Endothelial cell of umbilical vein (primary cell): Measurements from ENCODE around the gene LRRC72. TPM values are rescaled to one million over a fixed set of nuclear protein-coding genes. Genes with fewer than 3 reads are reported as not detected.

Experiments used
- BruUV-seq: library from RNA; stranded (reverse); fragments of 400-500 nt; replicated peaks from 2 replicates; lab custom pipeline; 2021; lab: Mats Ljungman, UMichigan
- CTCF ChIA-PET: fragments of 300-600, 350-600 bp; sonication (Branson Sonifier 250); formaldehyde crosslinking; loops from one replicate; lab custom pipeline; 2021; ENCODE audit warnings: antibody characterized with exemption, inconsistent platforms; lab: Charles Lee
- POLR2A ChIA-PET: fragments of 300-600, 350-600 bp; sonication (Branson Sonifier 250); formaldehyde crosslinking; loops from one replicate; lab custom pipeline; 2021; ENCODE audit warnings: antibody characterized with exemption, inconsistent platforms; lab: Charles Lee
- DNase-seq: peaks from one replicate; pipeline ENCODE4 v3.0.0-alpha.2; 2011; ENCODE audit warnings: low read depth, low spot score
- FAIRE-seq: peaks from 2 replicates; lab custom pipeline; 2011; peaks lifted over from hg19 to GRCh38; lab: Jason Lieb, UNC
- H2AFZ ChIP-seq: 2 replicates; pipeline ENCODE4 v1.6.0; 2012; ENCODE audit warnings: low read depth, low read length, control low read depth, inconsistent platforms
- H3K27ac ChIP-seq: 2 replicates; pipeline ENCODE4 v1.5.1; 2011; ENCODE audit warnings: low read depth, mild to moderate bottlenecking, control low read depth, low read length, moderate library complexity; ENCODE audit not compliant: insufficient read depth
- H3K27me3 ChIP-seq, 2 experiments: 2 replicates each; pipeline versions ENCODE4 v1.6.0 to v1.6.1; 2011; ENCODE audit warnings: low read length in 2 of 2, mixed read lengths in 1 of 2; ENCODE audit not compliant: control insufficient read depth in 2 of 2, insufficient read depth in 2 of 2
- H3K36me3 ChIP-seq, 2 experiments: 2 replicates in 1 of 2; 3 replicates in 1 of 2; pipeline ENCODE4 v1.5.1; 2011; ENCODE audit warnings: low read length in 2 of 2, mild to moderate bottlenecking in 1 of 2, moderate library complexity in 1 of 2; ENCODE audit not compliant: control insufficient read depth in 2 of 2, insufficient read depth in 2 of 2; ENCODE audit errors: extremely low read depth in 1 of 2
- H3K4me1 ChIP-seq: 3 replicates; pipeline ENCODE4 v1.5.1; 2011; ENCODE audit warnings: mild to moderate bottlenecking, low read length; ENCODE audit not compliant: control insufficient read depth, insufficient read depth; ENCODE audit errors: extremely low read depth
- H3K4me2 ChIP-seq: 2 replicates; pipeline ENCODE4 v1.6.1; 2011; ENCODE audit warnings: low read length, control low read depth, mixed read lengths; ENCODE audit not compliant: insufficient read depth
- H3K4me3 ChIP-seq, 3 experiments: fragments of 200-600 bp in 1 of 3; sonication (generic), shearing (Covaris generic) in 1 of 3; replicated peaks in 1 of 3; 2 replicates each; pipeline ENCODE4 v1.5.1; 2011 to 2016; ENCODE audit warnings: control low read depth in 3 of 3, low read length in 3 of 3, mild to moderate bottlenecking in 2 of 3, inconsistent platforms in 1 of 3, low read depth in 1 of 3, moderate library complexity in 1 of 3; ENCODE audit not compliant: insufficient read depth in 1 of 3
- H3K79me2 ChIP-seq: 2 replicates; pipeline ENCODE4 v1.6.0; 2012; ENCODE audit warnings: low read length, inconsistent platforms; ENCODE audit not compliant: control insufficient read depth, insufficient read depth
- H3K9ac ChIP-seq: replicated peaks from 2 replicates; pipeline ENCODE3; 2011; ENCODE audit warnings: low read length, control low read depth; ENCODE audit not compliant: insufficient read depth; ENCODE audit errors: extremely low read depth
- H3K9me1 ChIP-seq: replicated peaks from 3 replicates; pipeline ENCODE4 v1.6.0; 2011; ENCODE audit warnings: mild to moderate bottlenecking, low read length; ENCODE audit not compliant: control insufficient read depth, insufficient read depth; ENCODE audit errors: extremely low read depth
- H3K9me3 ChIP-seq: replicated peaks from 2 replicates; pipeline ENCODE4 v1.5.1; 2012; ENCODE audit warnings: low read length, inconsistent platforms; ENCODE audit not compliant: control insufficient read depth, insufficient read depth
- H4K20me1 ChIP-seq: replicated peaks from 2 replicates; pipeline ENCODE3; 2011; ENCODE audit warnings: mild to moderate bottlenecking, low read length; ENCODE audit not compliant: control insufficient read depth, insufficient read depth; ENCODE audit errors: extremely low read depth
- EZH2 ChIP-seq: IDR thresholded peaks from 2 replicates; pipeline ENCODE4 v1.6.1; 2012; ENCODE audit warnings: borderline replicate concordance, low read depth, mild to moderate bottlenecking, moderate library complexity, low read length, inconsistent platforms; ENCODE audit not compliant: severe bottlenecking
- FOS ChIP-seq: IDR thresholded peaks from 2 replicates; pipeline ENCODE4 v1.6.1; 2011; ENCODE audit warnings: mild to moderate bottlenecking, low read length, moderate library complexity, borderline replicate concordance; ENCODE audit not compliant: insufficient read depth
- GATA2 ChIP-seq: IDR thresholded peaks from 2 replicates; pipeline ENCODE4 v1.7.0; 2011; ENCODE audit warnings: low read depth, mild to moderate bottlenecking, moderate library complexity, mixed read lengths, low read length; ENCODE audit not compliant: insufficient read length, insufficient read depth
- JUN ChIP-seq: IDR thresholded peaks from 2 replicates; pipeline ENCODE4 v1.6.1; 2011; ENCODE audit warnings: borderline replicate concordance, low read depth; ENCODE audit not compliant: insufficient read length, insufficient read depth
- MYC ChIP-seq: IDR thresholded peaks from one replicate; pipeline ENCODE4 v1.6.1; 2011; ENCODE audit warnings: mild to moderate bottlenecking, low read depth, low read length
- POLR2A ChIP-seq: IDR thresholded peaks from 2 replicates; pipeline ENCODE4 v1.6.1; 2012; ENCODE audit warnings: low read depth, mild to moderate bottlenecking, control low read depth, low read length
- POLR2AphosphoS5 ChIP-seq: IDR thresholded peaks from 2 replicates; pipeline ENCODE4 v1.6.1; 2012; ENCODE audit warnings: low read depth, mild to moderate bottlenecking, control low read depth, low read length, moderate library complexity; ENCODE audit not compliant: insufficient read depth
- dilution Hi-C: fragments of 300-500 bp; cut with MboI; formaldehyde crosslinking; loops from one replicate; pipeline ENCODE4 v1.15.0; 2019; ENCODE audit warnings: low sequenced_read_pairs; ENCODE audit not compliant: extremely low pct_ligation_motif_present
- intact Hi-C: fragments of 100-400 bp; cut with micrococcal nuclease; formaldehyde crosslinking; loops from one replicate; pipeline ENCODE4 v1.10.0; 2022
- polyA plus RNA-seq, 4 experiments: library from polyadenylated mRNA; depleted of rRNA in 3 of 4; stranded (reverse) in 3 of 4; unstranded in 1 of 4; fragments of >200 nt; gene quantifications; 2 replicates each; pipeline versions ENCODE4 v1.2.1 to v1.2.3, GENCODE V29; 2011 to 2012; ENCODE audit warnings: missing spikeins in 1 of 4
- total RNA-seq: library from RNA; stranded (reverse); gene quantifications from 2 replicates; pipeline ENCODE4 v1.2.3, GENCODE V29; 2021
- TF ChIP-seq, protein P1 (sequence below): IDR thresholded peaks from 2 replicates; pipeline ENCODE4 v1.6.1; 2011; ENCODE audit not compliant: insufficient read depth, insufficient read length
- TF ChIP-seq, protein P2 (sequence below), 2 donors: IDR thresholded peaks; 1 replicate in 1 of 2; 2 replicates in 1 of 2; pipeline ENCODE4 v1.5.1; 2011; ENCODE audit warnings: low read length in 2 of 2, mild to moderate bottlenecking in 2 of 2, moderate library complexity in 2 of 2, control low read depth in 1 of 2, inconsistent platforms in 1 of 2, low read depth in 1 of 2; ENCODE audit not compliant: insufficient read depth in 1 of 2; ENCODE audit errors: extremely low read depth in 1 of 2

LRRC72 gene
- total and polyA plus RNA-seq, 2 donors (not counting 3 experiments of a cell fraction or from before 2014, with no cell fraction given) = not detected

DNA sequence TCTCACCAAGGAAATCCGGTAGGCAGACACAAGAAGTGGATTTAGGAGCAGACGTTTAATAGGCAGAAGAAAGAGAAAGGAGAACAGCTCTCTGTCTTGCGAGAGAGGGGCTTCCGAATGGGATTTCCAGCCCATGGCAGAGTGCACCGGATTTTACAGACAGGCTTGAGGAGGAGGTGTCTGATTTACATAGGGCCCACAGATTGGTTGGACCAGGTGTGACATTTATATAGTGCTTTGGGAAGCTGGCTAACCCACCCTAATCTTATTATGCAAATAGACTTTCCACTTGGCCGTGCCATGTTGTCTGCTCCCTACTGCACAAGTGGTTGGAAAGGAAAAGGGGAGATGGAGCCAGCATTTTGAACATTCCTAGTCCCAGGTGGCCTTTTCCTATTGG, 61.2 kb downstream of the LRRC72 start:
- no peaks in the 10 kb centered on the region for H3K27me3 ChIP-seq
- FAIRE-seq (no peak), DNase-seq (no peak)
- H3K4me1 ChIP-seq = peaks cover 2% of the 10 kb centered on the region
- no peaks in the 10 kb centered on the region for H3K79me2 ChIP-seq
- no peak overlapping the region for H3K4me3 ChIP-seq
- no peaks in the 10 kb centered on the region for H3K9me1 ChIP-seq
- intact Hi-C loops = no loop called here
- CTCF ChIA-PET = interaction anchor here (1.2 to 2.2 kb wide), 2 partner anchors 11 to 23 kb away, joined by 3 to 7 read pairs; no protein-coding TSS in a partner anchor
- no TSS peak for BruUV-seq
- no peak overlapping the region for H2AFZ ChIP-seq
- TF ChIP-seq POLR2AphosphoS5 (no peak), MYC (no peak), POLR2A (no peak), GATA2 (no peak), EZH2 (no peak), JUN (no peak), FOS (no peak)
- TF ChIP-seq, protein P1, sequence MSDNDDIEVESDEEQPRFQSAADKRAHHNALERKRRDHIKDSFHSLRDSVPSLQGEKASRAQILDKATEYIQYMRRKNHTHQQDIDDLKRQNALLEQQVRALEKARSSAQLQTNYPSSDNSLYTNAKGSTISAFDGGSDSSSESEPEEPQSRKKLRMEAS = no peak
- TF ChIP-seq, protein P2, sequence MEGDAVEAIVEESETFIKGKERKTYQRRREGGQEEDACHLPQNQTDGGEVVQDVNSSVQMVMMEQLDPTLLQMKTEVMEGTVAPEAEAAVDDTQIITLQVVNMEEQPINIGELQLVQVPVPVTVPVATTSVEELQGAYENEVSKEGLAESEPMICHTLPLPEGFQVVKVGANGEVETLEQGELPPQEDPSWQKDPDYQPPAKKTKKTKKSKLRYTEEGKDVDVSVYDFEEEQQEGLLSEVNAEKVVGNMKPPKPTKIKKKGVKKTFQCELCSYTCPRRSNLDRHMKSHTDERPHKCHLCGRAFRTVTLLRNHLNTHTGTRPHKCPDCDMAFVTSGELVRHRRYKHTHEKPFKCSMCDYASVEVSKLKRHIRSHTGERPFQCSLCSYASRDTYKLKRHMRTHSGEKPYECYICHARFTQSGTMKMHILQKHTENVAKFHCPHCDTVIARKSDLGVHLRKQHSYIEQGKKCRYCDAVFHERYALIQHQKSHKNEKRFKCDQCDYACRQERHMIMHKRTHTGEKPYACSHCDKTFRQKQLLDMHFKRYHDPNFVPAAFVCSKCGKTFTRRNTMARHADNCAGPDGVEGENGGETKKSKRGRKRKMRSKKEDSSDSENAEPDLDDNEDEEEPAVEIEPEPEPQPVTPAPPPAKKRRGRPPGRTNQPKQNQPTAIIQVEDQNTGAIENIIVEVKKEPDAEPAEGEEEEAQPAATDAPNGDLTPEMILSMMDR (IDR thresholded peaks at IDR 0.05; ENCODE audit: extremely low read depth in 1 of 2, insufficient read depth in 1 of 2, low read depth in 1 of 2, low read length in 2 of 2) = no peak
- H3K36me3 ChIP-seq = no peaks in the 10 kb centered on the region
- H4K20me1 ChIP-seq = no peaks in the 10 kb centered on the region
- no peak overlapping the region for H3K27ac ChIP-seq
- H3K9ac ChIP-seq = no peak overlapping the region
- H3K4me2 ChIP-seq = no peak overlapping the region
- POLR2A ChIA-PET = no interaction called here
- dilution Hi-C loops = no loop called here
- no peaks in the 10 kb centered on the region for H3K9me3 ChIP-seq
